Mesendoderm (in vitro differentiated cells): ENCODE measurements around the gene HIBADH.

ENCODE experiments used
- DNase-seq: peaks from one replicate; pipeline ENCODE4 v3.0.0; 2013
- H2AK5ac ChIP-seq: 2 replicates; pipeline ENCODE4 v1.6.1; 2013; ENCODE audit warnings: low read length, inconsistent platforms
- H2BK120ac ChIP-seq: 2 replicates; pipeline ENCODE4 v1.6.1; 2013; ENCODE audit warnings: low read depth, mild to moderate bottlenecking, low read length, moderate library complexity, mixed read lengths
- H2BK15ac ChIP-seq: replicated peaks from 2 replicates; pipeline ENCODE4 v1.6.1; 2013; ENCODE audit warnings: low read depth, mild to moderate bottlenecking, moderate library complexity
- H2BK5ac ChIP-seq: 2 replicates; pipeline ENCODE4 v1.6.1; 2013; ENCODE audit warnings: low read length, inconsistent platforms
- H3K18ac ChIP-seq: 2 replicates; pipeline ENCODE4 v1.6.1; 2013; ENCODE audit warnings: mild to moderate bottlenecking, low read length, mixed read lengths
- H3K23ac ChIP-seq: one replicate; pipeline ENCODE4 v1.6.1; 2013; ENCODE audit warnings: low read length
- H3K27ac ChIP-seq: 2 replicates; pipeline ENCODE4 v1.5.1; 2013; ENCODE audit warnings: low read depth, mild to moderate bottlenecking, inconsistent platforms, low read length, moderate library complexity
- H3K27me3 ChIP-seq: 2 replicates; pipeline ENCODE4 v1.6.1; 2013; ENCODE audit warnings: low read length, control low read depth, mild to moderate bottlenecking, inconsistent platforms; ENCODE audit not compliant: insufficient read depth, poor library complexity
- H3K36me3 ChIP-seq: 2 replicates; pipeline ENCODE4 v1.6.1; 2013; ENCODE audit warnings: low read length, inconsistent platforms; ENCODE audit not compliant: control insufficient read depth, insufficient read depth
- H3K4ac ChIP-seq: one replicate; pipeline ENCODE4 v1.6.1; 2013; ENCODE audit warnings: low read depth, mild to moderate bottlenecking, low read length, moderate library complexity
- H3K4me1 ChIP-seq: 2 replicates; pipeline ENCODE4 v1.6.1; 2013; ENCODE audit warnings: low read depth, low read length, inconsistent platforms; ENCODE audit not compliant: control insufficient read depth
- H3K4me2 ChIP-seq: 2 replicates; pipeline ENCODE4 v1.6.1; 2013; ENCODE audit warnings: low read length
- H3K4me3 ChIP-seq: 2 replicates; pipeline ENCODE4 v1.5.1; 2013; ENCODE audit warnings: mild to moderate bottlenecking, low read length
- H3K56ac ChIP-seq: one replicate; pipeline ENCODE4 v1.6.1; 2013; ENCODE audit warnings: low read length
- H3K79me1 ChIP-seq: 2 replicates; pipeline ENCODE4 v1.6.1; 2013; ENCODE audit warnings: low read length, inconsistent platforms
- H3K79me2 ChIP-seq: 2 replicates; pipeline ENCODE4 v1.6.1; 2013; ENCODE audit warnings: mild to moderate bottlenecking, low read length; ENCODE audit not compliant: control insufficient read depth, insufficient read depth
- H3K9ac ChIP-seq: 2 replicates; pipeline ENCODE4 v1.6.1; 2013; ENCODE audit warnings: low read length, inconsistent platforms
- H4K5ac ChIP-seq: one replicate; pipeline ENCODE4 v1.6.1; 2013; ENCODE audit warnings: low read length
- H4K8ac ChIP-seq: one replicate; pipeline ENCODE4 v1.6.1; 2013; ENCODE audit warnings: low read depth, mild to moderate bottlenecking, control low read depth, low read length, moderate library complexity
- WGBS: extraction: QIAGEN DNeasy Blood & Tissue Kit; methylation state at CpG from one replicate; pipeline ENCODE4 v1.1.7; 2013; ENCODE audit warnings: low lambda C conversion rate, missing lambda C conversion rate; ENCODE audit not compliant: insufficient coverage; ENCODE audit errors: extremely low coverage; 5-methylcytosine and 5-hydroxymethylcytosine counted together

The HIBADH gene

DNA sequence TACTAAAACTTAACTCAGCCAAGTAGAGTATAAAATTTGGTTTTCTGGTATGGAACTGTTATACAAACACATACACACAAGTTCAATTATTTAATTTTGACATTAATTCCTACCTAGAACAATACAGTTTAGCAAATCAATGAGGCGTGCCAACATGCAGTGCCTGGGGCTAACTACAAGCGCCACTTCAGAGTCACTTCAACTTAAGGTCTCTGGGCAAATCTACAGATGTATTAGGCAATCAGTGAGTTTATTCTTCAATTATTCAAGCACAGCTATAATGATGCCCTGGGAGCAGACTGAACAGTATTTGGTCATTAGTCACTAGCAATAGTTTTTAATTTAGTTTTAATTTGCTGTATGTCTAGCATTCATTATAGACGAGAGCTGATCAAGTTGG lies 51.6 kb downstream of the HIBADH start:
- H2AK5ac ChIP-seq: no peak overlapping the region
- H3K36me3 ChIP-seq: no peaks in the 10 kb centered on the region
- H3K79me1 ChIP-seq: no peaks in the 10 kb centered on the region
- WGBS: no CpG with 5 or more reads among the region's 3 CpGs
- no peak overlapping the region for H2BK120ac ChIP-seq
- H3K23ac ChIP-seq: no peak overlapping the region
- H2BK5ac ChIP-seq: no peak overlapping the region
- no peaks in the 10 kb centered on the region for H3K79me2 ChIP-seq
- no peak overlapping the region for H3K4me3 ChIP-seq
- no peak for DNase-seq
- no peak overlapping the region for H3K9ac ChIP-seq
- H4K5ac ChIP-seq: no peak overlapping the region
- no peak overlapping the region for H3K18ac ChIP-seq
- H3K4ac ChIP-seq: no peak overlapping the region
- peak overlapping the region; percentile 57 for H2BK15ac ChIP-seq
- peaks cover 3% of the 10 kb centered on the region for H3K4me1 ChIP-seq
- no peak overlapping the region for H3K27ac ChIP-seq
- H3K27me3 ChIP-seq: no peaks in the 10 kb centered on the region
- H4K8ac ChIP-seq: no peak overlapping the region
- no peak overlapping the region for H3K4me2 ChIP-seq
- H3K56ac ChIP-seq: no peak overlapping the region

DNA sequence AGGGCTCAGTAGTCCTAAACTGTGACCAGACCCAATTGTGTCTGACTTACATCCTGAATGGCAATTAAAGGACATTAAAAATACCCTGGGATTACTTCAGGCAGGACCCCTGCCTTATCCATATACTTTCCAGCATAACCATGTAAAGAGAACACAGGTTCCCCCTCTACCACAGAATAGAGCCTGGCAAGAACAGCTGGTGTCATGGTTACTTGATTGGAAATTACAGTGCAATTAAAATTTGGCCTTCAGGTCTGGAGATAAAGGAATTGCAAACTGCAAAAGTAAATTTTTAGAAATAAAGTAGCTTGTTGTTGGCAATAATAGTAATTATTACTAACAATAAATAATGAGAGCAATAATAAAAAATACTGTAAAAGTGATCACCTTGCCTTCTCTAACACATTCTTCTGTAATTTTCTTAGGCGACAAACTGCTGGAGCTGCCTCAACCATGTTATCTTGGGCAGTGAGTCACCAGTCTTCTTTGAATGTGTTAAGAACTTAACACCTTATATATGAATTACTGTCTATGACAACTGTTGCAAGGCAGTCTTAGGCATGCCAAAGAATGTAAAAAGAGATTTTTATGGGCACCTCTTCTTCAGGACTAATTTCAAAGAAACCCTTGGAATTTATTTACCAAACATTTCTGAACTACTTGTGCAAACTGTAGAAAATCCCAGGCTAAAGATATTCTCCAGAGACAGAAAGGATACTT lies 53.7 kb downstream of the HIBADH start:
- no peaks in the 10 kb centered on the region for H3K79me2 ChIP-seq
- H3K27me3 ChIP-seq: no peaks in the 10 kb centered on the region
- H4K5ac ChIP-seq: no peak overlapping the region
- H2BK120ac ChIP-seq: no peak overlapping the region
- H3K36me3 ChIP-seq: no peaks in the 10 kb centered on the region
- H3K27ac ChIP-seq: peak overlapping the region; percentile 62
- H3K18ac ChIP-seq: no peak overlapping the region
- H3K4me3 ChIP-seq: no peak overlapping the region
- no peak overlapping the region for H2BK15ac ChIP-seq
- peak overlapping the region; percentile 76 for H4K8ac ChIP-seq
- H3K9ac ChIP-seq: no peak overlapping the region
- H3K4me1 ChIP-seq: peaks cover 3% of the 10 kb centered on the region
- H3K56ac ChIP-seq: no peak overlapping the region
- H2AK5ac ChIP-seq: no peak overlapping the region
- no peak overlapping the region for H3K23ac ChIP-seq
- WGBS: no CpG with 5 or more reads among the region's 1 CpG
- no peaks in the 10 kb centered on the region for H3K79me1 ChIP-seq
- no peak overlapping the region for H3K4me2 ChIP-seq
- H3K4ac ChIP-seq: peak overlapping the region; percentile 12
- peak; percentile 41 for DNase-seq
- H2BK5ac ChIP-seq: no peak overlapping the region

DNA sequence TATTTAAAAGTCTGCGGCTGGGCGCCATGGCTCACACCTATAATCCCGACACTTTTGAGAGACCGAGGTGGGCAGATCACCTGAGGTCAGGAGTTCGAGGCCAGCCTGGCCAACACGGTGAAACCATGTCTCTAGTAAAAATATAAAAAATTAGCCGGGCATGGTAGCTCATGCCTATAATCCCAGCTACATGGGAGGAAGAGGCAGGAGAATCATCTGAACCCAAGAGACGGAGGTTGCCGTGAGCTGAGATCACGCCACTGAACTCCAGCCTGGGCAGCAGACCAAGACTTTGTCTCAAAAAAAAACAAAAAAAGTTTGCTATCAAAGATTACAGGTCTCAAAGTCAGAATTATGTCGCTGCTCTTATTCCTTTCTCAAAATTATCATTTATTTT lies 55.5 kb downstream of the HIBADH start:
- H3K79me1 ChIP-seq: no peaks in the 10 kb centered on the region
- H3K4me2 ChIP-seq: no peak overlapping the region
- H3K79me2 ChIP-seq: no peaks in the 10 kb centered on the region
- H3K18ac ChIP-seq: peak overlapping the region; percentile 94
- no peak overlapping the region for H4K8ac ChIP-seq
- H2BK5ac ChIP-seq: no peak overlapping the region
- H2AK5ac ChIP-seq: no peak overlapping the region
- peaks cover 3% of the 10 kb centered on the region for H3K4me1 ChIP-seq
- H3K4me3 ChIP-seq: no peak overlapping the region
- peak overlapping the region; percentile 62 for H3K4ac ChIP-seq
- H3K27ac ChIP-seq: no peak overlapping the region
- H2BK15ac ChIP-seq: no peak overlapping the region
- no peaks in the 10 kb centered on the region for H3K36me3 ChIP-seq
- no peaks in the 10 kb centered on the region for H3K27me3 ChIP-seq
- whole genome bisulfite sequencing: no CpG with 5 or more reads among the region's 11 CpGs
- no peak for DNase-seq
- H4K5ac ChIP-seq: no peak overlapping the region
- no peak overlapping the region for H2BK120ac ChIP-seq
- H3K56ac ChIP-seq: peak overlapping the region; percentile 30
- no peak overlapping the region for H3K23ac ChIP-seq
- H3K9ac ChIP-seq: no peak overlapping the region

DNA sequence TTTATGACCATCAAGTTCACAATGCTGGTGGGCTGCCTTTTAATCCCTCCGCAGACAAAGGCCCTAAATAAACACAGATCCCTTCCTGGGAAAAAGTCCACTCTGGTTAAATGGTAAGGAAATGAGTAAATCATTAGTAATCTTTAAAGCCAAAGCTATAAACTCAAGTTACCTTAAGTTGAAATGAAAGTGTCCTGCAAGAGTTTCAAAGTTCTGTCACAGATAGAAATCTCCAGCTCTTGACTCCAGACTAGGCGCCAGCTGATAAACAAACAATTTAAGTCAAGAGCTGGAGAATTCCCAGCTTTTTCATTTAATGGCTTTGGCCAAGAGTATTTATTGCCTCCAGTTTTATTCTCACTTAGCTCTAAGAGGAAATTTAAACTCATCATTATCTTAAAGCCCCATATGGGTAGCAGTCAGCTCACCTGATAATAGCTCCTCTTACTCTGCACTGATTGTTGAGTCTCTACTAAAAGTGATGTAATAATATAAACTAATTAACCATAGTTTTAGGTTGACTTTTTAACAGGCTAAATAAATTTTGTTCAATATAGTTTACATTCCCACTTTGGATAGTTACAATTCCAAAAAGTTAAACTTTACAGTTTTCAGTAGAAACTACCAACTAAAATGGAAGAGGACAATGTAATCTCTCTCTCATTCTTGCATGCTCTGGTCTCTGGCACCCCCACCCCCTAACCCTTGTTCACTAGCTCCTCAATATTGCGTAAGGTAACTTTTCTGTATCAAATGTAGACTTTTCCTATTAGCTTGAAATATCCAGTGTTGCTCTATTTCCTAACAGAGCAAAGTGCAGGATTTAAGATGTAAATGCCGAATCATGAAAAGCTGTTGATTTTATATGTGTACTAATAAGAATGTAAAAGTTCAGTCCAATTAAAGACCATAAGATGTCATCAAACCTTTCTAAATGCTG lies 56.1 kb downstream of the HIBADH start:
- Histone ChIP-seq H3K4me2 (no peak overlapping the region), H2BK15ac (no peak overlapping the region), H3K4me1 (peaks cover 3% of the 10 kb centered on the region), H3K4me3 (no peak overlapping the region), H3K27ac (peak overlapping the region; percentile 28), H3K36me3 (no peaks in the 10 kb centered on the region), H3K56ac (no peak overlapping the region), H3K23ac (no peak overlapping the region), H2BK120ac (no peak overlapping the region), H3K9ac (no peak overlapping the region), H3K79me2 (no peaks in the 10 kb centered on the region), H2AK5ac (no peak overlapping the region), H3K27me3 (no peaks in the 10 kb centered on the region), H3K4ac (peak overlapping the region; percentile 62), H3K18ac (peak overlapping the region; percentile 94), H4K8ac (no peak overlapping the region), H3K79me1 (no peaks in the 10 kb centered on the region), H4K5ac (no peak overlapping the region), H2BK5ac (no peak overlapping the region)
- WGBS: no CpG with 5 or more reads among the region's 4 CpGs
- DNase-seq: peak; percentile 80

DNA sequence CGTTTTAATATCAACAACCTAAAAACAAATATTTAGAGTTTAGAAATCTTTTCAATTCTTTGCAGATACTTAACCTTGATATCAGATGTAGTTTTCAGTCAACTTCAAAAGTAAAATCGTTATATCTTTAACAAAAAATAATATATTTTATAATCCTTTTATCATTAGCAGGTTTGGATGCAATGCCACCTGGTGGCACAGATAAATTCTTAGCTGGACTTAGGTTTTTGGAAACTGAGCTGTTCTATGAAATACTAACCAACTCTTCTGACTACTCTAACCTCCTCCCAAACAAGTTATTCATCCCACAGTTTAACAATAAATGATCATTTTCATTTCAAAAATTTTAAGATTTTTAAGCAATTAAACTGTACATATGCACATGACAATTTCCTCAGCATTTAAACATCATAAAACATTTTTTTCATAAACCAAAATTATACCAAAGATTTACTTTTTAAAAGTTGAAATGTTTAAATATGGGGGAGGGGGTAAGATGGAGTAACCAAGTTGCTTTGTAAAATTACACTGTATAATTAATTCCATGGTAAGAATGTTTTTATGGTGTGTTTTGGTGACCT lies 56.9 kb downstream of the HIBADH start:
- Histone ChIP-seq H3K18ac (peak overlapping the region; percentile 60), H3K27ac (peak overlapping the region; percentile 28), H2BK120ac (no peak overlapping the region), H3K4ac (no peak overlapping the region), H3K4me1 (peaks cover 3% of the 10 kb centered on the region), H3K9ac (no peak overlapping the region), H3K23ac (no peak overlapping the region), H3K4me3 (no peak overlapping the region), H3K36me3 (no peaks in the 10 kb centered on the region), H3K79me1 (no peaks in the 10 kb centered on the region), H3K79me2 (no peaks in the 10 kb centered on the region), H2AK5ac (no peak overlapping the region), H4K8ac (no peak overlapping the region), H3K56ac (no peak overlapping the region), H2BK5ac (no peak overlapping the region), H2BK15ac (no peak overlapping the region), H3K4me2 (no peak overlapping the region), H4K5ac (no peak overlapping the region), H3K27me3 (no peaks in the 10 kb centered on the region)
- 100% methylated on average over 2 of the region's 2 CpGs for WGBS
- peak; percentile 52 for DNase-seq
